AG04449 (cell line): ENCODE data around the gene TMEM47.
A peak's percentile ranks its signal among the peaks of the same experiment; 100 is the strongest.

Experiments
- CTCF ChIA-PET: fragments of 350-600 bp; formaldehyde crosslinking; extraction: SDS; loops from one replicate; lab custom pipeline; 2021; ENCODE audit warnings: antibody characterized with exemption; lab: Yijun Ruan, JAX
- POLR2A ChIA-PET: fragments of 400-600, 350-600 bp; formaldehyde crosslinking; extraction: SDS; loops from one replicate; lab custom pipeline; 2020; ENCODE audit warnings: antibody characterized with exemption, inconsistent platforms; lab: Yijun Ruan, JAX
- DNase-seq: peaks from one replicate; pipeline ENCODE4 v3.0.0-alpha.2; 2010; ENCODE audit warnings: low read depth, low spot score
- H3K4me3 ChIP-seq: 2 replicates; pipeline ENCODE4 v1.5.1; 2011; ENCODE audit warnings: low read depth, mild to moderate bottlenecking, control low read depth, low read length
- TF ChIP-seq, protein P1 (sequence below): IDR thresholded peaks from one replicate; pipeline ENCODE4 v1.5.1; 2011; ENCODE audit warnings: mild to moderate bottlenecking, moderate library complexity, low read length, control low read depth, inconsistent platforms; ENCODE audit not compliant: insufficient read depth; ENCODE audit errors: missing control alignments

TMEM47 gene

DNA sequence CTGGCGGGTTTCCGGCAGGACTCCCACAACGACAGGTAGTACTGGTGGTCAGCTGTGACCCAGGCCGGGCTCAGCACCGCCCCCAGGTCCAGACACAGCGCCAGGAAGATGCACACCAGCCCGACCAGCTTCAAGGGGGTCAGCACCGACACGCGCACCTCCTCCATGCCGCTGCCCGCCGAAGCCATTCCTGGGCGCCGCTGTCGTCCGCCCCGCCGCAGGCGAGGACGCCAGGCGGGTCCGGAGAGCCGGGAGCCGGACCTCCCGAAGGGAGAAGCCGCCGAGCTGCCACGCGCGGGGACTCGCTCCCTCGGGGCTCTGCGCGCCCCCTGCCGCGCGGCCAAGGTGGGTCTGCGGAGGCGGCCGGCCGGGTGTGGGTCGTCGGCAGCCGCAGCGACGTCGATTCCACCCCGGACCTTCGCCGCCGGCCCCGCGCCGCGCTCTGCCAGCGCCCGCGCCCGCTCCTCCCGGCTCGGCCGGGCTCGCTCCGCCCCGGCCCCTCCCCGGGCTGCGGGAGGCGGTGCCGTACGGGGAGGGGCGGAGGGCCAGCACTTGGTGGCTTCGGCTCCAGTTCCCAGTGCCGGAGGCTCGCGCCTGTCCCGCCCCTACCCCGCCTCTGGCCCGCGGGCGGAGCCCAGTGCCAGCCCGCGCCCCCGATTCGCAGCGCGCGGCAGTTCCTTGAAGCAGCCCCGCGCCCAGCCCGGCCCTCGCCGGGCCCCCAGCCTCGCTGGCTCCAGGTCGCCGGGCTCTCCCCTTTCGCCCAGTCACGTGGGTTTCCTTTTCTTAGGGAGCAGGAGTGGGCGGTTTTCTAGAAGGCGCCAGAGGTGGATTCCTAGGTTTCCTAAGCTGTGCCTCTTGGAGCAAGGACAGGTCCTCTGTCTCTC lies at the start of gene TMEM47:
TMEM47 (minus strand) TSS at position 444 of the 884 bp plus-strand sequence; CDS start at position 188, 256 bp downstream.
- ChIA-PET CTCF (no interaction called here), POLR2A (interaction anchor here (1.1 kb wide), 1 partner anchor 21 kb away, joined by 3 read pairs; no protein-coding TSS in a partner anchor)
- H3K4me3 ChIP-seq, result peak within 1 kb of the TSS; percentile 75
- DNase-seq, result no peak
- TF ChIP-seq, protein P1, sequence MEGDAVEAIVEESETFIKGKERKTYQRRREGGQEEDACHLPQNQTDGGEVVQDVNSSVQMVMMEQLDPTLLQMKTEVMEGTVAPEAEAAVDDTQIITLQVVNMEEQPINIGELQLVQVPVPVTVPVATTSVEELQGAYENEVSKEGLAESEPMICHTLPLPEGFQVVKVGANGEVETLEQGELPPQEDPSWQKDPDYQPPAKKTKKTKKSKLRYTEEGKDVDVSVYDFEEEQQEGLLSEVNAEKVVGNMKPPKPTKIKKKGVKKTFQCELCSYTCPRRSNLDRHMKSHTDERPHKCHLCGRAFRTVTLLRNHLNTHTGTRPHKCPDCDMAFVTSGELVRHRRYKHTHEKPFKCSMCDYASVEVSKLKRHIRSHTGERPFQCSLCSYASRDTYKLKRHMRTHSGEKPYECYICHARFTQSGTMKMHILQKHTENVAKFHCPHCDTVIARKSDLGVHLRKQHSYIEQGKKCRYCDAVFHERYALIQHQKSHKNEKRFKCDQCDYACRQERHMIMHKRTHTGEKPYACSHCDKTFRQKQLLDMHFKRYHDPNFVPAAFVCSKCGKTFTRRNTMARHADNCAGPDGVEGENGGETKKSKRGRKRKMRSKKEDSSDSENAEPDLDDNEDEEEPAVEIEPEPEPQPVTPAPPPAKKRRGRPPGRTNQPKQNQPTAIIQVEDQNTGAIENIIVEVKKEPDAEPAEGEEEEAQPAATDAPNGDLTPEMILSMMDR, result no peak

DNA sequence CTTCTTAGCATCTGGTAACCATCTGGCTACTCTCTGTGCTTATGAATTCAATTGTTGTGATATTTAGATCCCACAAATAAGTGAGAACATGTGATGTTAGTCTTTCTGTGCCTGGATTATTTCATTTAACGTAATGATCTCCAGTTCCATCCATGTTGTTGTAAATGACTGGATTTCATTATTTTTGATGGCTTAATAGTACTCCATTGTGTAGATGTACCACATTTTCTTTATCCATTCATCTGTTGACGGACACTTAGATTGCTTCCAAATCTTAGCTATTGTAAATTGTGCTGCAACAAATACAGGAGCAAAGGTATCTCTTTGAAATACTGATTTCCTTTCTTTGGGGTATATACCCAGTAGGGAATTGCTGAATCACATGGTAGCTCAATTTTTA lies 30.0 kb upstream of the TMEM47 start:
- no peak for DNase-seq
- POLR2A ChIA-PET, result no interaction called here
- TF ChIP-seq, protein P1, result no peak
- H3K4me3 ChIP-seq, result no peak overlapping the region
- CTCF ChIA-PET, result no interaction called here

DNA sequence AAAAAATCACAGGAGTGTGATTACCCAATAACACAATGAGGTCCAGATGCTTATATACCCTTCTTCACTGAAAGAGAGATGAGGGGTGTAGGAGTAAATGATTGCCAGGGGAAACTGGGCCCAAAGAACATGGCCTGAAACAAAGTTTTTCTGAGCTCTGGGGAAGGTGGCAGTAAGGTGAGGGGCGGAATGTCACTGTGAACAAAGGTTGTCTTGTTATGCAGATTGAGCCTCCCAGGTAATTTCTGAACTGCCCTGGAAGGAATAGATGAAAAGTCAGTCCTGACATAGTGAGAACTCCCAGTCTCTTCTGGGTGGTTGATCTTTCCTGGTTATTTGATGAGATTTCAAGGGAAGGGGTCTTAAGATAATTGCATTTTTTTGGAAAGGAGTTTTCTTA lies 2.5 kb upstream of the TMEM47 start:
- POLR2A ChIA-PET, result no interaction called here
- CTCF ChIA-PET, result no interaction called here
- H3K4me3 ChIP-seq, result no peak overlapping the region
- TF ChIP-seq, protein P1, result no peak
- no peak for DNase-seq

DNA sequence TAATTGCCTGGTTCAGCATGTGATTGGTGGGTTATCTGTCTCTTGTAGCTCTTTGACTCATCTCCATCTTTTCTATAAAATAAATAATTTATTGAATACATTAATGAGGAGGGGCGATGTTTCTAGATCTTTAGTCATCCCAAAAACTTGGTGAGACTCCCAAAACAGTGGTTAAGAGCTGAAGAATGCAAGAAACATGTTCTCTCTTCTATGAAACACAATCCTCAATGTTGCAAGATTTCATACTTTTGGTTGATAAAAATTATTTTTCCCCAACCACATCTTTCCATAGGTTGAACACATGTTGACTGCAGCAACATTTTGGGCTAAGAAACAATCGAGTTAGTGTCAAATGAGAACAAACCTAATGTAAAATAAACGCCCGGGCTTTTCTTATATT lies 1.2 kb upstream of the TMEM47 start:
- POLR2A ChIA-PET, result interaction anchor here (0.6 kb wide), 1 partner anchor 94 kb away, joined by 3 read pairs; no protein-coding TSS in a partner anchor

DNA sequence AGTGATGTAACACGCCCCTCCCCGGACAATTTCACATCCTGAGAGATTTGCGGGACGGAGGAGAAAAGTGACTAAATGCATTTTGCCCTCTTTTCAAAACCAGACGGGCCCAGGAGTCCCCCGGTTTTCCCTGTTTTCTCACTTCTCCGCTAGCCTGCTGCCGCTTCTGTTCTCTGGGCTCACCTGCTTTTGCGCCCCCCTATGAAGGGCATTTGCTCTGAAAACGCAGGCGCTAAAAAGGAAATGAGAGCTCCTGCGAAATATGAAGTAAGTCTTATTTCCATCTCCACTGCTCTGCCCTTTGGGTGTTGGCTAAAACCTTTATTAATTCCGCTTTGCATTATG lies 613 bp upstream of the TMEM47 start:
- POLR2A ChIA-PET, result no interaction called here
- CTCF ChIA-PET, result no interaction called here
- TF ChIP-seq, protein P1, result no peak
- peak overlapping the region; percentile 53 for H3K4me3 ChIP-seq
- DNase-seq, result no peak

More for the DNA sequence above, 1.2 kb upstream of the TMEM47 start:
- TF ChIP-seq, protein P1, result no peak
- CTCF ChIA-PET, result no interaction called here
- H3K4me3 ChIP-seq, result no peak overlapping the region
- DNase-seq, result peak; percentile 28

DNA sequence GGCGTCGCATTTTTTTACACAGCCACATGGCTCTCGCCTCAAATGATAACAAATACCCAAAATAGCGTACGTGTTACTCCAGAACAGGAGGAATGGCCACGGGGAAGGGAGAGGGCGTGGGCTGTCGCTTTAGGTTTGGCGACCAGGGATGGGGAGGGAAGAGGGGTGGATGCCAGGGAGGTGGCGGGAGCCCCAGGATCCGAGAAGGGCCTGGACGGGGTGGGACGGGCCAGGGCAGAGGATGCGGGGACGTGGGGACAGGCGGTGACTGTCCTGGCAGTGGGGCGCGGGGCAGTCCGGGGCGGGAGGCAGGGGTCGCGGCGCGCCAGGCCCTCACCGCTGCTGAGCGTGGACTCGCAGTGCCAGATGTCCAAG lies 631 bp downstream of the TMEM47 start:
- DNase-seq, result no peak
- CTCF ChIA-PET, result no interaction called here
- TF ChIP-seq, protein P1, result no peak
- POLR2A ChIA-PET, result interaction anchor here (1.1 kb wide), 1 partner anchor 20 kb away, joined by 3 read pairs; no protein-coding TSS in a partner anchor
- H3K4me3 ChIP-seq, result peak overlapping the region; percentile 75
